GM06990 (cell line): Measurements from ENCODE around the gene FBRS.

Experiments used
- DNase-seq: peaks from one replicate; pipeline ENCODE4 v3.0.0-alpha.2; 2011; ENCODE audit not compliant: insufficient read length; ENCODE audit errors: extremely low read depth
- H3K27me3 ChIP-seq: replicated peaks from 2 replicates; pipeline ENCODE4 v1.6.0; 2011; ENCODE audit warnings: low read length; ENCODE audit not compliant: control insufficient read depth, insufficient read depth
- H3K36me3 ChIP-seq: 2 replicates; pipeline ENCODE4 v1.5.1; 2011; ENCODE audit warnings: low read length; ENCODE audit not compliant: control insufficient read depth, insufficient read depth
- H3K4me3 ChIP-seq: replicated peaks from 2 replicates; pipeline ENCODE4 v1.5.1; 2011; ENCODE audit warnings: low read depth, mild to moderate bottlenecking, control low read depth, low read length
- CTCF ChIP-seq: IDR thresholded peaks from 2 replicates; pipeline ENCODE4 v1.5.1; 2011; ENCODE audit warnings: low read length, control low read depth, mild to moderate bottlenecking, inconsistent platforms; ENCODE audit not compliant: insufficient read depth, poor library complexity, severe bottlenecking

FBRS gene

DNA sequence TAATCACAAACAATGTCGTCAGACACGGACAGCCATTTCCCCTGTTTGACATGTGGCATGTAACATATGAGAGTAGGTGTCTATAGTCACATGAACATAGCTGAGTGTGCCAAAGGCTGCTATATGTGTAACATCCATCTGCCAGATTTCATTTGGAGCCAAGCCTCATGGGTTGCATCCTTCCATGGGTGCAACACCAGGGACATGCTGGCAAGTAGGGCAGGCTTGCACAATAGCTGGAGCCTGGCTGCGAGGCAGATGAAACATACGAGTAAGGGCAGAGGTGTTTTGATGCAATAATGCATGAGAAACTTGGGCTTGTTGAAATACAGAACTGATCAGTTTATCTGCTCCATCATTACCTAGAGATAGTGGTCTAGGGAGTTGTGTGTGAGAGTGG, 39.0 kb upstream of the FBRS start:
- Histone ChIP-seq H3K4me3 (no peak overlapping the region), H3K27me3 (no peaks in the 10 kb centered on the region; the same call in 1 of the 2 replicates), H3K36me3 (no peaks in the 10 kb centered on the region)
- no peak for DNase-seq
- TF ChIP-seq CTCF = no peak

DNA sequence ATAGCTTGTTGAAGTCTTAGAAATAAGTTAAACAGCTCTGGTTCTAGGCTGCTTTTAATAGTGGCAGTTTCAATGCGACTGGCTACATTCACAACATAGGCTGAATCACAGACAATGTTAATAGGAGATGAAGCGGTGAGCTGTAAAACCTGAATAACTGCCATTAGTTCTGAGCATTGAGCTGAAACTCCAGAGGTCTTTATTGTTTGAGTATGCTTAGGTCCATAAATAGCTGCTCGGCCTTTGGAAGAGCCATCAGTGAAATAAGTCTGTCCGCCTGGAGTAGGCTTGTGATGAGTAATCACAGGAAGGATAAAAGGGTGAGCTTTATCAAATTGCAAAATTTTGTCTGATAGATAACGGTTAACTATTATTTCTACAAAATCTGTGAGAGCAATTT, 38.6 kb upstream of the FBRS start:
- no peak overlapping the region for H3K4me3 ChIP-seq
- no peak for TF ChIP-seq CTCF
- no peak for DNase-seq
- H3K36me3 ChIP-seq = no peaks in the 10 kb centered on the region
- H3K27me3 ChIP-seq = no peaks in the 10 kb centered on the region; the same call in 1 of the 2 replicates

GRCh38 chr16:30620169-30620568, 38.1 kb upstream of the FBRS start:
- Histone ChIP-seq H3K36me3 (no peaks in the 10 kb centered on the region), H3K27me3 (no peaks in the 10 kb centered on the region; the same call in 1 of the 2 replicates), H3K4me3 (no peak overlapping the region)
- no peak for DNase-seq
- TF ChIP-seq CTCF = no peak

DNA sequence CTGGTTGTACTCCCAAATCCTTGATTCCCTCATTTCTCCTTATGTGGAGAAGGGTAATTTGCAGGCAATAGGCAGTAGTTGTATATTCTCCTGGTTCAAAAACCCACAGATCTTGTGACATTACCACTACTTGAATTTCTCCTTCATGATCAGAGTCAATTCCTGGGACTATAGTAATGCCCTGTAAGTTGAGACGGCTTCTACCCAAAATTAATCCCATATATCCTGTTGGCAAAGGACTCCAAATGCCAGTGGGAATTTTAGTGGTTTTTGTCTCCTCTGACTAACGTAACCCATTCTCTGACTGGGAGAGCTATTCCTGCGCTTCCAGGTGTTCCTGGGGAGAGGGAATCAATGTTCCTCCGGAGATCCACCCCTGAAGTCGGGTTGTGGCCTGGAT, 36.5 kb upstream of the FBRS start:
- DNase-seq = no peak
- no peak overlapping the region for H3K4me3 ChIP-seq
- no peaks in the 10 kb centered on the region; the same call in 1 of the 2 replicates for H3K27me3 ChIP-seq
- TF ChIP-seq CTCF = no peak
- no peaks in the 10 kb centered on the region for H3K36me3 ChIP-seq

- Histone ChIP-seq H3K4me3 (no peak overlapping the region), H3K27me3 (no peaks in the 10 kb centered on the region; the same call in 1 of the 2 replicates), H3K36me3 (no peaks in the 10 kb centered on the region)
- TF ChIP-seq CTCF = no peak
- DNase-seq = no peak
Observed at GRCh38 chr16:30622455-30623032, 35.7 kb upstream of the FBRS start.
